Left ventricle myocardium inferior (tissue), 1 donor: ENCODE measurements around the gene ARHGAP42. TPM values are rescaled to one million over a fixed set of nuclear protein-coding genes. Genes with fewer than 3 reads are reported as not detected.

Source experiments
- DNase-seq: peaks from one replicate; pipeline ENCODE4 v3.0.0-alpha.2; 2020
- H3K27ac ChIP-seq: fragments of 200-600 bp; replicated peaks from 2 replicates; pipeline ENCODE4 v1.8.0; 2021
- H3K27me3 ChIP-seq: fragments of 200-600 bp; 2 replicates; pipeline ENCODE4 v1.8.0; 2021; ENCODE audit warnings: low read depth
- H3K36me3 ChIP-seq: fragments of 200-600 bp; 2 replicates; pipeline ENCODE4 v1.8.0; 2021
- H3K4me1 ChIP-seq: fragments of 200-600 bp; 2 replicates; pipeline ENCODE4 v1.8.0; 2021
- H3K4me3 ChIP-seq: fragments of 200-600 bp; 2 replicates; pipeline ENCODE4 v1.8.0; 2021; ENCODE audit warnings: mild to moderate bottlenecking, moderate library complexity
- H3K9me3 ChIP-seq: fragments of 200-600 bp; replicated peaks from 2 replicates; pipeline ENCODE4 v1.8.0; 2021
- intact Hi-C: fragments of 100-400 bp; cut with micrococcal nuclease; formaldehyde crosslinking; loops from one replicate; pipeline ENCODE4 v1.11.0; 2022
- total RNA-seq: library from RNA; stranded (reverse); fragmentation: NEBNext Ultra II Directional; extraction: Animal tissue kit (Norgen Biotek cat#: 25700); gene quantifications from one replicate; pipeline ENCODE4 v1.2.1, GENCODE V29; 2021
- TF ChIP-seq, protein P1 (sequence below): fragments of 200-600 bp; IDR thresholded peaks from 2 replicates; pipeline ENCODE4 v1.8.0; 2021; ENCODE audit warnings: antibody characterized with exemption, mild to moderate bottlenecking, borderline replicate concordance
- donor health status: DM: no; HTN: yes; CAD: no; lungs with severe emphysema.

The ARHGAP42 gene
- total RNA-seq, 1 donor from 2014 or later: 11.1 TPM

DNA sequence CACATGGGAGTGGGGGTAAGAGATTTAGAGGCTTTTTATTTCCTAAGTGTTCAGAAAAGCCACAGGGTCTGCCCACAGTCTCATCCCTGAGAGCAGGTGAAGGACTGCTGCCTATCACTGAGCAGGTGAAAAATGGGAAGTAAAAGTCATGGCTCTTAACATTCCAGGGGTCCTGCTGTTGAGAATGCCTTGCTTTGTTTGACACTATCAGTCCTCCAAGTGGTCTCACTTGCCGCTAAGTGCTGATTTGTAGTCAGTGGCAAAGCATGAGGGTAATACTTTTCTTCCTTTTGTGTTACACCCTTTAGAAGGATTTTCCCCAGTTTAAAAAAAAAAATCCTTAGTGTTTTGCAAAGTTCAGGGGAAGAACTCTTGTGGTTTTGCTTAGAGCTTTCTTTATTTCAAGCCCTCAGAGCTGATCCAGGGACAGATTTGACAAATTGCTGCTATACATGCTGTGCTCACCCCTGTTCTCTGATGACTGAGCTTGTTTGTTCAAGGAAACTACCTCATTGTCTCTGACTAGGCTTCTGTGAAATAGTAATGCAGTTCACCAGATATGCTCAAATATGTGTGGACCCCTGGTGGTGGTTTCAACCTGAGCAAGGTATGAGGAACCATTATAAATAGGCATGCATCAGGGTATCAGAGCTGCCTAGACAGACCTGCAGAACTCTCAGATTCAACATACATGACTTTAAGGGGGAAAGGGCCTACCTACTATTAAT lies 141.0 kb downstream of the ARHGAP42 start:
- no peak for DNase-seq
- intact Hi-C loops: loop anchor here (10.0 kb wide), 1 partner anchor 143 kb away; the partner anchor contains the start of gene ARHGAP42
- H3K4me3 ChIP-seq: no peak overlapping the region
- H3K9me3 ChIP-seq: no peaks in the 10 kb centered on the region
- no peaks in the 10 kb centered on the region for H3K27me3 ChIP-seq
- H3K27ac ChIP-seq: no peak overlapping the region
- TF ChIP-seq, protein P1, sequence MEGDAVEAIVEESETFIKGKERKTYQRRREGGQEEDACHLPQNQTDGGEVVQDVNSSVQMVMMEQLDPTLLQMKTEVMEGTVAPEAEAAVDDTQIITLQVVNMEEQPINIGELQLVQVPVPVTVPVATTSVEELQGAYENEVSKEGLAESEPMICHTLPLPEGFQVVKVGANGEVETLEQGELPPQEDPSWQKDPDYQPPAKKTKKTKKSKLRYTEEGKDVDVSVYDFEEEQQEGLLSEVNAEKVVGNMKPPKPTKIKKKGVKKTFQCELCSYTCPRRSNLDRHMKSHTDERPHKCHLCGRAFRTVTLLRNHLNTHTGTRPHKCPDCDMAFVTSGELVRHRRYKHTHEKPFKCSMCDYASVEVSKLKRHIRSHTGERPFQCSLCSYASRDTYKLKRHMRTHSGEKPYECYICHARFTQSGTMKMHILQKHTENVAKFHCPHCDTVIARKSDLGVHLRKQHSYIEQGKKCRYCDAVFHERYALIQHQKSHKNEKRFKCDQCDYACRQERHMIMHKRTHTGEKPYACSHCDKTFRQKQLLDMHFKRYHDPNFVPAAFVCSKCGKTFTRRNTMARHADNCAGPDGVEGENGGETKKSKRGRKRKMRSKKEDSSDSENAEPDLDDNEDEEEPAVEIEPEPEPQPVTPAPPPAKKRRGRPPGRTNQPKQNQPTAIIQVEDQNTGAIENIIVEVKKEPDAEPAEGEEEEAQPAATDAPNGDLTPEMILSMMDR: peak; percentile 21
- H3K36me3 ChIP-seq: no peaks in the 10 kb centered on the region
- peaks cover 48% of the 10 kb centered on the region for H3K4me1 ChIP-seq

DNA sequence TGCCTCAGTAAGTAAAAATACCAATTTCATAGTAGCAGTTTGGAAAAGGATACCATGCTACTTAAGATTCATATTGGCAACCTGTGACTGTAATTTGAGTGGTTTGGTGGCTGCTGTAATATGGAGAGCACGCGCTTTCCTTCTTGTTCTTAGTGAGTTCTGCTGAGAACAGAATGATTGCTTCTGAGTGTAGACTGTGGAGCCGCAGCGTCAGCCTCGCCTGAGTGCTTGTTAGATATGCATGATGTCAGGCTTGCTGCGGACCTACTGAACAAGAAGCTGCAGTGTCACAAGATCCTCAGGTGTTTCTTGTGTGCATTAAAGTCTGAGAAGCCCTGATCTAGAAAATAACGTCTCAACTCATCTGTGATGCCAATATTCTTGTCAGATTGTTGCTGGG lies 143.2 kb downstream of the ARHGAP42 start:
- no peak for DNase-seq
- Histone ChIP-seq H3K4me3 (peak overlapping the region; percentile 18), H3K9me3 (no peaks in the 10 kb centered on the region), H3K36me3 (no peaks in the 10 kb centered on the region), H3K27me3 (no peaks in the 10 kb centered on the region), H3K4me1 (peaks cover 35% of the 10 kb centered on the region), H3K27ac (peak overlapping the region; percentile 31)
- TF ChIP-seq, protein P1: no peak
- intact Hi-C loops: no loop called here

- peaks cover 35% of the 10 kb centered on the region for H3K4me1 ChIP-seq
- H3K27ac ChIP-seq: peak overlapping the region; percentile 31
- no peaks in the 10 kb centered on the region for H3K36me3 ChIP-seq
- H3K4me3 ChIP-seq: peak overlapping the region; percentile 18
- intact Hi-C loops: no loop called here
- H3K27me3 ChIP-seq: no peaks in the 10 kb centered on the region
- no peak for DNase-seq
- H3K9me3 ChIP-seq: no peaks in the 10 kb centered on the region
- TF ChIP-seq, protein P1: no peak
Observed at GRCh38 chr11:100830978-100831732, 144.1 kb downstream of the ARHGAP42 start.

DNA sequence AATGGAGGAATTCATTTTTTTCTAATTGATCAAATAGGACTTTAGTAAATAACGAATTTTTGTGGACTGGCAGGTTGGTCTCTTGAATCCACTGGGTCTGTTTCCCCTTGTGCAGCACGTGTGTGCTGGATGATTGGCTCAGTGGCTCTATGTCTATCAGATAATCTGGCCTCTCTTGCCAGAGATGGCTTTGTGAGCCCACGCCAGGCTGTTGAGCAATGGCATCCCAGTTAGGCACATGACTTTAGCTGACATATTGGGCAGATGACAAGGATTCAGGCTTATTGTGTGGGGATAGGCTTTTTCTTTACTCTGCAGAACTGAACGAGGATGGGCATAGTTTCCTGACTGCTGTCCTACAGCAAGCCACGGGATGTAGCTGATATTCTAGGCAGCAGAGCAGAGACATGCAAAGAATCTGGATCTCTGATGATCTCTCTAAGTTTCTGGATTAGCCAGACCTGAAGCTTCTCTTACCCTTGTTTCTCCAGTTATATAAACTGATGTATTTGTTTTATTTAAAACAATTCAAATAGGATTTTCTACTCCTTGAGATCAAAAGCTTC lies 144.9 kb downstream of the ARHGAP42 start:
- no peaks in the 10 kb centered on the region for H3K27me3 ChIP-seq
- TF ChIP-seq, protein P1: no peak
- H3K4me3 ChIP-seq: no peak overlapping the region
- no peaks in the 10 kb centered on the region for H3K36me3 ChIP-seq
- DNase-seq: no peak
- H3K27ac ChIP-seq: no peak overlapping the region
- intact Hi-C loops: no loop called here
- H3K4me1 ChIP-seq: peaks cover 35% of the 10 kb centered on the region
- H3K9me3 ChIP-seq: no peaks in the 10 kb centered on the region

DNA sequence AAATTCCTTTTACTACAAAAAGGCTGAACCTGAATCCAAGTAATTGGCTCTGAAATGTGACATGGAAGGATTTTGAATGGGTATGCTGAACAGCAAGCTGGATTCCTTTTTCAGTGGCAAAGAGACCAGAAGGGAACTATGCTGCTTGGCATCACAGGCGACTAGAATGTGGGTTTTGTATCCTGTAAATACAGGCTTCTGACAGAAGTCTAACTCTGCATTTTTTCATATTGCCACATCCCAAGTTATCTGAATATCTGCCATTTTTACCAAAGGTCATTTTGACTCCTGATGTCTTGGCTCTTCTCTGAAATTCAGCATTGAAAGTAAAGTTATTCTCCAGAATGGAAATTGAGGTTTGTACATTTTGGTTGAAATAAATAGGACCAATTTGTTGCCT lies 145.7 kb downstream of the ARHGAP42 start:
- TF ChIP-seq, protein P1: no peak
- H3K9me3 ChIP-seq: no peaks in the 10 kb centered on the region
- H3K27ac ChIP-seq: no peak overlapping the region
- intact Hi-C loops: no loop called here
- peaks cover 30% of the 10 kb centered on the region for H3K4me1 ChIP-seq
- no peak overlapping the region for H3K4me3 ChIP-seq
- no peaks in the 10 kb centered on the region for H3K27me3 ChIP-seq
- no peaks in the 10 kb centered on the region for H3K36me3 ChIP-seq
- DNase-seq: no peak
